Testis (tissue), 3 donors: Measurements from ENCODE around the gene MYBBP1A. TPM values are rescaled to one million over a fixed set of nuclear protein-coding genes. Genes with fewer than 3 reads are reported as not detected.

Experiments
- DNase-seq: peaks from one replicate; pipeline ENCODE4 v3.0.0-alpha.2; 2019
- H3K27ac ChIP-seq, 2 donors: fragments of 200-600 bp; sonication (generic); one replicate each; pipeline ENCODE4 v1.5.1; 2019
- H3K27me3 ChIP-seq: fragments of 200-600 bp; sonication (generic); one replicate; pipeline ENCODE4 v1.5.1; 2019
- H3K36me3 ChIP-seq: fragments of 200-600 bp; sonication (generic); one replicate; pipeline ENCODE4 v1.5.1; 2017; ENCODE audit warnings: low read depth; ENCODE audit errors: missing control alignments
- H3K4me1 ChIP-seq: fragments of 200-600 bp; sonication (generic); one replicate; pipeline ENCODE4 v1.5.1; 2019
- H3K4me3 ChIP-seq, 2 donors: fragments of 200-600 bp; sonication (generic); one replicate each; pipeline ENCODE4 v1.5.1; 2017 to 2019
- H3K9me3 ChIP-seq: fragments of 200-600 bp; sonication (generic); one replicate; pipeline ENCODE4 v1.5.1; 2017
- POLR2A ChIP-seq: fragments of 450-650 bp; IDR thresholded peaks from one replicate; pipeline ENCODE4 v1.6.1; 2017; ENCODE audit warnings: antibody characterized with exemption, mild to moderate bottlenecking, moderate library complexity
- WGBS, 2 donors: methylation state at CpG; one replicate each; pipeline ENCODE4 v1.1.5; 2018; 5-methylcytosine and 5-hydroxymethylcytosine counted together
- intact Hi-C: fragments of 100-400 bp; cut with DNase I; formaldehyde crosslinking; loops from one replicate; pipeline ENCODE4 v1.15.1; 2023; ENCODE audit warnings: low total_unique reads
- polyA plus RNA-seq: library from polyadenylated mRNA; stranded (reverse); fragments of 350-450 nt; fragmentation: Illumina TruSeq; extraction: RNeasy Lipid Tissue Mini Kit (QIAGEN cat#74804); gene quantifications from one replicate; pipeline ENCODE4 v1.2.3, GENCODE V29; 2014; ENCODE audit warnings: low read depth, low replicate concordance; ENCODE audit not compliant: insufficient read depth
- total RNA-seq, 2 donors: library from RNA; depleted of rRNA; stranded (reverse); fragments of >200 nt; gene quantifications; one replicate each; pipeline ENCODE4 v1.2.3, GENCODE V29; 2016
- TF ChIP-seq, protein P1 (sequence below), 3 experiments: fragments of 450-650 bp in 2 of 3; fragments of 200-600 bp in 1 of 3; sonication (generic) in 1 of 3; IDR thresholded peaks; one replicate each; pipeline ENCODE4 v1.5.1; 2016 to 2019; ENCODE audit warnings: antibody characterized with exemption in 3 of 3, mild to moderate bottlenecking in 2 of 3, moderate library complexity in 1 of 3

The MYBBP1A gene
- total and polyA plus RNA-seq, 3 donors from 2014 or later: 32.9 to 78.9 (median 74.1) TPM

DNA sequence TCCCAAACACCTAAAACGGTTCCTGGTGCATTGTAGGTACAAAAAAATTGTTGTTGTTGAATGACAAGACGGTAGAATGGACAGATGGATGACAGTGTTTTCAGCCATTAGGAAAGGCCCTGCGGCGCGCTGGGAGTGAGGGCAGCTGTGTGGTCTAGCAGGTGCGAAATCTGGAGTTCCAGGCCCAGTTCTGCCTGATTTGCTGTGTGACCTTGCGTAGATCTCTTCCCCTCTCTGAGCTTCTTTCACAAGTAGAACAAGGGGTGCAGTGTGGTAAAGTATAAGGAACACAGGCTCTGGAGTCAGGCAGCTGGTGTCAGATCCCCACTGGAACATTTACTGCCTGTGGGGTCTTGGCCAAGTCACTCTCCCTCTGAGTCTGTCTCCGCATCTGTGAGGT lies 31.2 kb downstream of the MYBBP1A start:
- Histone ChIP-seq H3K27me3 (no peaks in the 10 kb centered on the region), H3K9me3 (no peaks in the 10 kb centered on the region), H3K36me3 (no peaks in the 10 kb centered on the region), H3K4me3 (no peak overlapping the region), H3K4me1 (peaks cover 7% of the 10 kb centered on the region), H3K27ac (no peak overlapping the region)
- DNase-seq: no peak
- no peak for TF ChIP-seq POLR2A
- TF ChIP-seq, protein P1, sequence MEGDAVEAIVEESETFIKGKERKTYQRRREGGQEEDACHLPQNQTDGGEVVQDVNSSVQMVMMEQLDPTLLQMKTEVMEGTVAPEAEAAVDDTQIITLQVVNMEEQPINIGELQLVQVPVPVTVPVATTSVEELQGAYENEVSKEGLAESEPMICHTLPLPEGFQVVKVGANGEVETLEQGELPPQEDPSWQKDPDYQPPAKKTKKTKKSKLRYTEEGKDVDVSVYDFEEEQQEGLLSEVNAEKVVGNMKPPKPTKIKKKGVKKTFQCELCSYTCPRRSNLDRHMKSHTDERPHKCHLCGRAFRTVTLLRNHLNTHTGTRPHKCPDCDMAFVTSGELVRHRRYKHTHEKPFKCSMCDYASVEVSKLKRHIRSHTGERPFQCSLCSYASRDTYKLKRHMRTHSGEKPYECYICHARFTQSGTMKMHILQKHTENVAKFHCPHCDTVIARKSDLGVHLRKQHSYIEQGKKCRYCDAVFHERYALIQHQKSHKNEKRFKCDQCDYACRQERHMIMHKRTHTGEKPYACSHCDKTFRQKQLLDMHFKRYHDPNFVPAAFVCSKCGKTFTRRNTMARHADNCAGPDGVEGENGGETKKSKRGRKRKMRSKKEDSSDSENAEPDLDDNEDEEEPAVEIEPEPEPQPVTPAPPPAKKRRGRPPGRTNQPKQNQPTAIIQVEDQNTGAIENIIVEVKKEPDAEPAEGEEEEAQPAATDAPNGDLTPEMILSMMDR (IDR thresholded peaks at IDR 0.05): no peak
- 86 to 93% methylated on average over 8 of the region's 8 CpGs for WGBS, 2 donors
- intact Hi-C loops: no loop called here

DNA sequence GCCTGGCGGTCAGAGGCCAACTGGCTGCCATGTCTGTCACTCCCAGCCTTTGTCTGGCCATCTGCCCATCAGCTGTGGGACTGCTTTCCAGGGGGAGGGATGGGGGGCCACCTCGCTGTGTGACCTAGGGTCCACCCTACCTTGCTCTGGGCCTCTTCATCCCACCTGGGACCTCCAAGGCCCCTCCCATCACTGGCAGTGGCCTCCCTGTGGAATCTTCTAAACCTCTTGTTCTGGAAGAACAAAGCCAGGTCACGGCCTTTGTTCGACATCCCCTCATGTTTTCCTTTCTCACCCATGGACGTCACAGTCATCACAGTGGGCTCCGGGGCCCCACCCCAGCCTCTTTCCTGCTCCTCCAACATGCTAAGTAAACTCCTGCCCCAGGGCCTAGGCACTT lies 32.5 kb downstream of the MYBBP1A start:
- Histone ChIP-seq H3K4me1 (peaks cover 7% of the 10 kb centered on the region), H3K36me3 (no peaks in the 10 kb centered on the region), H3K4me3 (no peak overlapping the region), H3K27ac (no peak overlapping the region), H3K27me3 (no peaks in the 10 kb centered on the region), H3K9me3 (no peaks in the 10 kb centered on the region)
- intact Hi-C loops: no loop called here
- 80 to 87% methylated on average over 5 to 6 of the region's 6 CpGs for WGBS, 2 donors
- no peak for DNase-seq
- no peak for TF ChIP-seq POLR2A
- TF ChIP-seq, protein P1 (IDR thresholded peaks at IDR 0.05): no peak

DNA sequence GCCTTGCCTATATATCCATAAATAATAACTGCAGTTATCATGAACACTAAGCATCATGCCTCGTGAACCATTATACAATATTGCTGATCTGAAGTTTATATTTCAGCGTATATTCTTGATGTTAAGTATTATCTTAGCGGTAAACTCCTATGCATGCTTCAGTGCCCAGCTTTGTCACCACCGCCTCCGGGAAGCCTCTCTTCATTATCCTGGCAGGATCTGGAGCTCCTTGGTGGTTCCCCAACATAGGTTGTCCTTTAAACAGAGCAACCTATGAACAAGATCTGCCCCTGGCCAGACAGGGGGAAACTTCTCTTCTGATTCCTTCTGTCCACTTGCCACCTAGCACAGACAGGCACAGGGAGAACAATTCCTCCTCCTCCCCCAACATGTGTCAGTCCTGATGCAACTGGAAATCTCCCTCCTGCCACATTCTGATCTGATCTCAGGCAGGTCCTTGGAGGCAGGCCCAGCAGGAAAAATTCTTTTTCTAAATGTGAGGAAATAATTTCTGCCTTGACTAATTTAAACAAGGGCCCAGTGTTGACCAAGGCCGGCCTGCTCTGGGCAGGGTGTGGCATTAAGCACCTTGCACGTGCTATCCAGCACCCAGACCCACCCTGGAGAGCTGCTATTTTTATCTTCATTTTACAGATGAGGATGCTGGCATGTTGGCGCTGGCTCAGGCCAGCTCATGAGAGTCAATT lies 34.1 kb downstream of the MYBBP1A start:
- Histone ChIP-seq H3K27me3 (no peaks in the 10 kb centered on the region), H3K4me1 (peaks cover 7% of the 10 kb centered on the region), H3K36me3 (no peaks in the 10 kb centered on the region), H3K27ac (no peak overlapping the region), H3K9me3 (no peaks in the 10 kb centered on the region), H3K4me3 (no peak overlapping the region)
- no peak for TF ChIP-seq POLR2A
- TF ChIP-seq, protein P1 (IDR thresholded peaks at IDR 0.05): no peak
- intact Hi-C loops: no loop called here
- peak; percentile 42 for DNase-seq
- WGBS, 2 donors: 79 to 88% methylated on average over 8 of the region's 8 CpGs

DNA sequence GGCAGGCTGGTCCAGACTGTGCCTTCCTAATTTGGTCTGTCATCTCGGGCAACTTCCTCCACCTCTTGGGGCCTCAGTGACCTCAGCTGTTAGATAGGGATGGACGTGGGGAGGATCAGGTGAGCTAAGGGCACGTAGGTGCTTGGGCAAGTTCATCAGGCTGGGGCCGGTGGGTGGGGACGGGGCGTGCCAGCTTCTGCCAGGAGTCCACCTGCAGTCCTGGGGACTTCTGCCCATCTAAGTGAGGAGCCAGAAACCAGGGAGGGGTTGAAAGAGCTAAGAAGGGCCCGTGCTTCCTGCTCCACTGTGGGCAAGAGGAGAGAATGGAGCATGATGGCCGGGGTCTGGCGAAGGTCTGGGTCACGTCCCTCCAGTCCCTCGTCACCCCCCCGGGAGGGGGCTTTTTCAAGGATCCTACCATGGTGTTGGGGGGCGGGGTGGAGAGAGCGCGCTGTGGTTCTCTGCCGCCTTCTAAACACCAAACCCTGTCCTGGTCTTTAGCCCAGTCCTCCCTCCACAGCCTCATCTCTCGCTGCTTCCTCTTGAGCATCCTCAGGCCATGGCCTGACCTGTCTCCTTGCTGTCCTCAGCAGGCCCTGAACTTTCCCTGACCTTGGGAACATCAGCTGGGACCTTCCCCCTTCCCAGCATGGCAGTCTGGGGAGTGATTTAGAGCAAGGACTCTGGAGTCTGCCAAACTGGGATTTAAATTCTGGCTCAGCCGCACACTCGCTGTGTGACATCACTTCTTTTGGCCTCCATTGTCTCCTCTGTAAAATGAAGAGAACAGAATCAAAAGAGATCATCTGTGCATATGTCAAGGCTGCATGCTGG lies 34.9 kb downstream of the MYBBP1A start:
- TF ChIP-seq, protein P1 (IDR thresholded peaks at IDR 0.05): no peak
- TF ChIP-seq POLR2A: no peak

More for the DNA sequence above, 34.9 kb downstream of the MYBBP1A start:
- intact Hi-C loops: no loop called here
- WGBS, 2 donors: 86 to 90% methylated on average over 19 of the region's 19 CpGs
- no peak for DNase-seq
- Histone ChIP-seq H3K36me3 (no peaks in the 10 kb centered on the region), H3K9me3 (no peaks in the 10 kb centered on the region), H3K27me3 (no peaks in the 10 kb centered on the region), H3K4me3 (no peak overlapping the region), H3K4me1 (peaks cover 7% of the 10 kb centered on the region), H3K27ac (peak overlapping the region in 1 of 2 donors; percentile 50)
